HG02763 (cell line): ENCODE measurements around the gene GDPD2.

Source experiments
- ATAC-seq: cut with Tn5 transposase; IDR thresholded peaks from one replicate; pipeline ENCODE4 v1.9.1; 2021; ENCODE audit warnings: mild to moderate bottlenecking, moderate library complexity; ENCODE audit not compliant: unreplicated experiment

GDPD2 gene

GRCh38 chrX:70470850-70471289, 47.8 kb downstream of the GDPD2 start:
- peak; percentile 53 for ATAC-seq

- no peak for ATAC-seq
Measured at GRCh38 chrX:70476166-70476933, 53.2 kb downstream of the GDPD2 start.

GRCh38 chrX:70476934-70477733, 54.0 kb downstream of the GDPD2 start:
- ATAC-seq: no peak

GRCh38 chrX:70477734-70478075, 54.6 kb downstream of the GDPD2 start:
- ATAC-seq: no peak

GRCh38 chrX:70478526-70479245, 55.6 kb downstream of the GDPD2 start:
- ATAC-seq: no peak

- no peak for ATAC-seq
Measured at GRCh38 chrX:70479247-70479921, 56.3 kb downstream of the GDPD2 start.

GRCh38 chrX:70479922-70480659, 57.0 kb downstream of the GDPD2 start:
- ATAC-seq: no peak

- ATAC-seq: no peak
Measured at GRCh38 chrX:70480660-70481018, 57.5 kb downstream of the GDPD2 start.

- no peak for ATAC-seq
Measured at GRCh38 chrX:70481471-70482270, 58.6 kb downstream of the GDPD2 start.

- ATAC-seq: no peak
Measured at GRCh38 chrX:70482300-70482699, 59.2 kb downstream of the GDPD2 start.
